SK-N-SH (cell line): ENCODE measurements around the gene RASSF9. TPM values are rescaled to one million over a fixed set of nuclear protein-coding genes. Genes with fewer than 3 reads are reported as not detected.

ENCODE experiments used
- CTCF ChIA-PET: fragments of 300-600, 350-600 bp; formaldehyde crosslinking; extraction: SDS; loops from one replicate; lab custom pipeline; 2021; lab: Yijun Ruan, JAX
- POLR2A ChIA-PET: fragments of 350-600 bp; sonication (Branson Sonifier 250); formaldehyde crosslinking; extraction: SDS; loops from one replicate; lab custom pipeline; 2020; ENCODE audit warnings: antibody characterized with exemption, inconsistent platforms; lab: Yijun Ruan, JAX
- DNase-seq: peaks from one replicate; pipeline ENCODE4 v3.0.0; 2012
- H2AFZ ChIP-seq: fragments of 200-600 bp; sonication (generic); 2 replicates; pipeline ENCODE4 v1.8.1; 2016; ENCODE audit warnings: antibody characterized with exemption, mild to moderate bottlenecking, low read depth
- H3F3A ChIP-seq: fragments of 200-600 bp; sonication (generic); replicated peaks from 2 replicates; pipeline ENCODE3; 2016; ENCODE audit warnings: antibody characterized with exemption, mild to moderate bottlenecking; ENCODE audit not compliant: insufficient read depth
- H3K27ac ChIP-seq, 2 experiments: fragments of 200-500 bp in 1 of 2; fragments of 200-600 bp in 1 of 2; sonication (Bioruptor generic) in 1 of 2; sonication (generic), shearing (Covaris generic) in 1 of 2; 2 replicates each; pipeline versions ENCODE4 v1.5.1 to v1.6.1; 2014 to 2016; ENCODE audit warnings: low read depth in 2 of 2, inconsistent platforms in 1 of 2, low read length in 1 of 2, mild to moderate bottlenecking in 1 of 2, mixed read lengths in 1 of 2
- H3K27me3 ChIP-seq: fragments of 200-600 bp; sonication (generic), shearing (Covaris generic); 2 replicates; pipeline ENCODE4 v1.6.1; 2016; ENCODE audit warnings: mixed run types; ENCODE audit not compliant: insufficient read depth
- H3K36me3 ChIP-seq, 2 experiments: fragments of 200-500 bp in 1 of 2; fragments of 200-600 bp in 1 of 2; sonication (Bioruptor generic) in 1 of 2; sonication (generic) in 1 of 2; replicated peaks in 1 of 2; 2 replicates each; pipeline versions ENCODE3 to v1.5.1; 2014 to 2016; ENCODE audit warnings: low read length in 1 of 2, mild to moderate bottlenecking in 1 of 2; ENCODE audit not compliant: insufficient read depth in 2 of 2, control insufficient read depth in 1 of 2
- H3K4me1 ChIP-seq, 2 experiments: fragments of 200-500 bp in 1 of 2; fragments of 200-600 bp in 1 of 2; sonication (Bioruptor generic) in 1 of 2; sonication (generic), shearing (Covaris generic) in 1 of 2; 2 replicates each; pipeline versions ENCODE4 v1.5.1 to v1.6.1; 2014 to 2016; ENCODE audit warnings: low read depth in 1 of 2, low read length in 1 of 2, mixed run types in 1 of 2; ENCODE audit not compliant: insufficient read depth in 2 of 2, control insufficient read depth in 1 of 2
- H3K4me2 ChIP-seq: fragments of 200-600 bp; sonication (generic), shearing (Covaris generic); 2 replicates; pipeline ENCODE4 v1.6.1; 2017; ENCODE audit warnings: mixed run types
- H3K4me3 ChIP-seq, 2 experiments: fragments of 200-500 bp in 1 of 2; fragments of 200-600 bp in 1 of 2; sonication (Bioruptor generic) in 1 of 2; sonication (generic), shearing (Covaris generic) in 1 of 2; 2 replicates each; pipeline versions ENCODE4 v1.5.1 to v1.8.1; 2014 to 2016; ENCODE audit warnings: low read depth in 2 of 2, inconsistent platforms in 1 of 2, low read length in 1 of 2, mild to moderate bottlenecking in 1 of 2, mixed read lengths in 1 of 2, moderate library complexity in 1 of 2
- H3K79me2 ChIP-seq: fragments of 200-600 bp; sonication (generic); 2 replicates; pipeline ENCODE4 v1.8.1; 2017; ENCODE audit warnings: mild to moderate bottlenecking; ENCODE audit not compliant: insufficient read depth
- H3K9ac ChIP-seq: fragments of 200-600 bp; sonication (generic); 2 replicates; pipeline ENCODE4 v1.6.1; 2017; ENCODE audit warnings: mixed run types
- H3K9me2 ChIP-seq: fragments of 200-600 bp; sonication (generic); 2 replicates; pipeline ENCODE4 v1.6.1; 2017; ENCODE audit warnings: mixed run types
- H3K9me3 ChIP-seq: fragments of 200-600 bp; sonication (generic); 2 replicates; pipeline ENCODE4 v1.6.1; 2017; ENCODE audit warnings: mixed run types, mild to moderate bottlenecking, moderate library complexity
- H4K20me1 ChIP-seq: fragments of 200-600 bp; sonication (generic); 2 replicates; pipeline ENCODE4 v1.6.1; 2017; ENCODE audit warnings: mild to moderate bottlenecking, mixed run types; ENCODE audit not compliant: insufficient read depth
- EP300 ChIP-seq, 2 experiments: IDR thresholded peaks; 2 replicates each; pipeline versions ENCODE4 v1.4.0 to v1.6.1; 2012; ENCODE audit warnings: borderline replicate concordance in 1 of 2, low read depth in 1 of 2, low read length in 1 of 2
- FOXJ3 ChIP-seq: sonication (generic); formaldehyde crosslinking; IDR thresholded peaks from 2 replicates; pipeline ENCODE4 v1.5.1; 2020; ENCODE audit warnings: mild to moderate bottlenecking, missing genetic modification reagents
- MEF2A ChIP-seq: IDR thresholded peaks from 2 replicates; pipeline ENCODE4 v1.4.0; 2012; ENCODE audit warnings: low read depth, borderline replicate concordance
- MXI1 ChIP-seq: IDR thresholded peaks from 2 replicates; pipeline ENCODE4 v1.6.1; 2012; ENCODE audit warnings: mild to moderate bottlenecking, low read depth, low read length, improper control_type of control experiment
- NFIC ChIP-seq: IDR thresholded peaks from 2 replicates; pipeline ENCODE4 v1.4.0; 2012; ENCODE audit warnings: borderline replicate concordance
- NRF1 ChIP-seq: IDR thresholded peaks from 2 replicates; pipeline ENCODE4 v1.6.1; 2012; ENCODE audit warnings: low read depth, mild to moderate bottlenecking, low read length
- POLR2AphosphoS5 ChIP-seq: IDR thresholded peaks from 2 replicates; pipeline ENCODE4 v1.6.1; 2012; ENCODE audit warnings: low read depth, low read length
- RAD21 ChIP-seq: IDR thresholded peaks from 2 replicates; pipeline ENCODE4 v1.6.1; 2012; ENCODE audit warnings: mild to moderate bottlenecking, low read length
- RCOR1 ChIP-seq: fragments of 150-350 bp; IDR thresholded peaks from 2 replicates; pipeline ENCODE4 v1.6.1; 2017; ENCODE audit warnings: antibody characterized with exemption, low read length
- RXRA ChIP-seq: IDR thresholded peaks from 2 replicates; pipeline ENCODE4 v1.4.0; 2012; ENCODE audit warnings: low read depth, mild to moderate bottlenecking, borderline replicate concordance
- SIN3A ChIP-seq: IDR thresholded peaks from 2 replicates; pipeline ENCODE4 v1.6.1; 2012; ENCODE audit warnings: low read depth, mild to moderate bottlenecking, low read length, moderate library complexity, borderline replicate concordance
- SMC3 ChIP-seq: IDR thresholded peaks from 2 replicates; pipeline ENCODE4 v1.6.1; 2012; ENCODE audit warnings: low read depth, low read length, improper control_type of control experiment
- TCF12 ChIP-seq: IDR thresholded peaks from 2 replicates; pipeline ENCODE4 v1.4.0; 2012
- TEAD4 ChIP-seq: IDR thresholded peaks from 2 replicates; pipeline ENCODE4 v1.4.0; 2012; ENCODE audit warnings: mild to moderate bottlenecking, borderline replicate concordance; ENCODE audit not compliant: insufficient read depth
- polyA plus RNA-seq, 3 experiments: library from polyadenylated mRNA; depleted of rRNA; stranded (reverse); fragments of >200 nt; gene quantifications; 2 replicates each; pipeline ENCODE4 v1.2.3, GENCODE V29; 2012
- TF ChIP-seq, protein P1 (sequence below): IDR thresholded peaks from 2 replicates; pipeline ENCODE4; 2012
- TF ChIP-seq, protein P2 (sequence below): IDR thresholded peaks from 2 replicates; pipeline ENCODE4 v1.4.0; 2012; ENCODE audit warnings: low read depth, borderline replicate concordance
- TF ChIP-seq, protein P3 (sequence below): IDR thresholded peaks from 2 replicates; pipeline ENCODE4 v1.6.1; 2012; ENCODE audit warnings: mild to moderate bottlenecking, low read depth, low read length, moderate library complexity
- TF ChIP-seq, protein P4 (sequence below): IDR thresholded peaks from 2 replicates; pipeline ENCODE4 v1.4.0; 2012; ENCODE audit warnings: low read depth

The RASSF9 gene
- polyA plus RNA-seq, 1 of the 3 experiments (the other 2 are of a cell fraction), result 0.21 TPM

DNA sequence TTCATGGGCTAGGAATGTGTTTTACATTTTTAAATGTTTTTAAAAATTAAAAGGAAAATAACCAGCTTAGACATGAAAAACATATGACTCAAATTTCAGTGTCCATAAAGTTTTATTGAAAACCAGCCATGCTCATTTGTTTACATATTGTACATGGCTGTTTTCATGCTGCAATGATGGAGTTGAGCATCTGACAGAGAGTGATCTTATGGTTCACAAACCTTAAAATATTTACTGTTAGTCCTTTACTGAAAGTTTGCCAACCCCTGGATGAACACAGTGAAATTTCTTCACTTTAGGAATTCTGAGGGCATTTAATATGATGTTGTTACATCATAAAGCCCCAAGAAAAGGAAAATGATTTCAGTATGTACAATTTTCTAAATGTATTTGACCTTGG lies 16.1 kb downstream of the RASSF9 start (continued):
- TF ChIP-seq MXI1 (no peak), SMC3 (no peak), EP300 (IDR thresholded peaks at IDR 0.05; ENCODE audit: borderline replicate concordance in 1 of 2, low read depth in 1 of 2, low read length in 1 of 2) (no peak), RAD21 (no peak), MEF2A (no peak), RCOR1 (no peak), SIN3A (no peak), FOXJ3 (CRISPR knock-in tag) (no peak), NRF1 (no peak), TCF12 (no peak)
- TF ChIP-seq, protein P1, sequence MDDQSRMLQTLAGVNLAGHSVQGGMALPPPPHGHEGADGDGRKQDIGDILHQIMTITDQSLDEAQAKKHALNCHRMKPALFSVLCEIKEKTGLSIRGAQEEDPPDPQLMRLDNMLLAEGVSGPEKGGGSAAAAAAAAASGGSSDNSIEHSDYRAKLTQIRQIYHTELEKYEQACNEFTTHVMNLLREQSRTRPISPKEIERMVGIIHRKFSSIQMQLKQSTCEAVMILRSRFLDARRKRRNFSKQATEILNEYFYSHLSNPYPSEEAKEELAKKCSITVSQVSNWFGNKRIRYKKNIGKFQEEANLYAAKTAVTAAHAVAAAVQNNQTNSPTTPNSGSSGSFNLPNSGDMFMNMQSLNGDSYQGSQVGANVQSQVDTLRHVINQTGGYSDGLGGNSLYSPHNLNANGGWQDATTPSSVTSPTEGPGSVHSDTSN, result no peak
- TF ChIP-seq, protein P2, sequence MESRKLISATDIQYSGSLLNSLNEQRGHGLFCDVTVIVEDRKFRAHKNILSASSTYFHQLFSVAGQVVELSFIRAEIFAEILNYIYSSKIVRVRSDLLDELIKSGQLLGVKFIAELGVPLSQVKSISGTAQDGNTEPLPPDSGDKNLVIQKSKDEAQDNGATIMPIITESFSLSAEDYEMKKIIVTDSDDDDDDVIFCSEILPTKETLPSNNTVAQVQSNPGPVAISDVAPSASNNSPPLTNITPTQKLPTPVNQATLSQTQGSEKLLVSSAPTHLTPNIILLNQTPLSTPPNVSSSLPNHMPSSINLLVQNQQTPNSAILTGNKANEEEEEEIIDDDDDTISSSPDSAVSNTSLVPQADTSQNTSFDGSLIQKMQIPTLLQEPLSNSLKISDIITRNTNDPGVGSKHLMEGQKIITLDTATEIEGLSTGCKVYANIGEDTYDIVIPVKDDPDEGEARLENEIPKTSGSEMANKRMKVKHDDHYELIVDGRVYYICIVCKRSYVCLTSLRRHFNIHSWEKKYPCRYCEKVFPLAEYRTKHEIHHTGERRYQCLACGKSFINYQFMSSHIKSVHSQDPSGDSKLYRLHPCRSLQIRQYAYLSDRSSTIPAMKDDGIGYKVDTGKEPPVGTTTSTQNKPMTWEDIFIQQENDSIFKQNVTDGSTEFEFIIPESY, result no peak

DNA sequence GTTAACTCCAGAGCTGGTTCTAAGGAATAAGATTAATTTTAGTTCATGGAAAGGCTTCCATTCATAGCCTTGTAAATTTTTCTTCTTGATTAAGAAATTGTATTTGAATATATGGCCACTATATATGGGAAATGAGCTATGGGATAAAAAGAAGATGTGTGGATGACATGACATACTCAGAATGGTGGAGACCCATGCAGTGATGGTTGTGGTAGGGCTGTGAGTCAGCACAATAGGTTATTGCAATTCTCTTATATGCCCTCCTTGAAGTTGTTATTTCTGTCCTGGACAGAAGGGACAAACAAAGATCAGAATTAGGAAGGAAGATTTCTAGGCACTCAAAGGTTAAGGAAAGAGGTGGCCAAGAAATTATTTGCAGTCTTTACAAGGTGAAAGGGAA lies 21.5 kb downstream of the RASSF9 start:
- POLR2A ChIA-PET, result no interaction called here
- DNase-seq, result no peak
- Histone ChIP-seq H2AFZ (0 out of 2 replicates have a peak overlapping the region, but pooled peaks have one; percentile 2), H3K9ac (no peak overlapping the region), H3K27ac (no peak overlapping the region), H3K4me2 (no peak overlapping the region), H4K20me1 (no peaks in the 10 kb centered on the region), H3F3A (no peaks in the 10 kb centered on the region), H3K9me2 (no peaks in the 10 kb centered on the region), H3K27me3 (no peaks in the 10 kb centered on the region), H3K79me2 (no peaks in the 10 kb centered on the region), H3K9me3 (no peaks in the 10 kb centered on the region), H3K36me3 (no peaks in the 10 kb centered on the region), H3K4me1 (no peaks in the 10 kb centered on the region), H3K4me3 (no peak overlapping the region)
- CTCF ChIA-PET, result interaction anchor here (1.2 kb wide), 1 partner anchor 52 kb away, joined by 4 read pairs; no protein-coding TSS in a partner anchor
- TF ChIP-seq NFIC (no peak), SMC3 (no peak), RAD21 (no peak), TEAD4 (no peak), RXRA (no peak), SIN3A (no peak), POLR2AphosphoS5 (no peak), MXI1 (no peak)
- TF ChIP-seq, protein P3, sequence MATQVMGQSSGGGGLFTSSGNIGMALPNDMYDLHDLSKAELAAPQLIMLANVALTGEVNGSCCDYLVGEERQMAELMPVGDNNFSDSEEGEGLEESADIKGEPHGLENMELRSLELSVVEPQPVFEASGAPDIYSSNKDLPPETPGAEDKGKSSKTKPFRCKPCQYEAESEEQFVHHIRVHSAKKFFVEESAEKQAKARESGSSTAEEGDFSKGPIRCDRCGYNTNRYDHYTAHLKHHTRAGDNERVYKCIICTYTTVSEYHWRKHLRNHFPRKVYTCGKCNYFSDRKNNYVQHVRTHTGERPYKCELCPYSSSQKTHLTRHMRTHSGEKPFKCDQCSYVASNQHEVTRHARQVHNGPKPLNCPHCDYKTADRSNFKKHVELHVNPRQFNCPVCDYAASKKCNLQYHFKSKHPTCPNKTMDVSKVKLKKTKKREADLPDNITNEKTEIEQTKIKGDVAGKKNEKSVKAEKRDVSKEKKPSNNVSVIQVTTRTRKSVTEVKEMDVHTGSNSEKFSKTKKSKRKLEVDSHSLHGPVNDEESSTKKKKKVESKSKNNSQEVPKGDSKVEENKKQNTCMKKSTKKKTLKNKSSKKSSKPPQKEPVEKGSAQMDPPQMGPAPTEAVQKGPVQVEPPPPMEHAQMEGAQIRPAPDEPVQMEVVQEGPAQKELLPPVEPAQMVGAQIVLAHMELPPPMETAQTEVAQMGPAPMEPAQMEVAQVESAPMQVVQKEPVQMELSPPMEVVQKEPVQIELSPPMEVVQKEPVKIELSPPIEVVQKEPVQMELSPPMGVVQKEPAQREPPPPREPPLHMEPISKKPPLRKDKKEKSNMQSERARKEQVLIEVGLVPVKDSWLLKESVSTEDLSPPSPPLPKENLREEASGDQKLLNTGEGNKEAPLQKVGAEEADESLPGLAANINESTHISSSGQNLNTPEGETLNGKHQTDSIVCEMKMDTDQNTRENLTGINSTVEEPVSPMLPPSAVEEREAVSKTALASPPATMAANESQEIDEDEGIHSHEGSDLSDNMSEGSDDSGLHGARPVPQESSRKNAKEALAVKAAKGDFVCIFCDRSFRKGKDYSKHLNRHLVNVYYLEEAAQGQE, result no peak
- TF ChIP-seq, protein P4, sequence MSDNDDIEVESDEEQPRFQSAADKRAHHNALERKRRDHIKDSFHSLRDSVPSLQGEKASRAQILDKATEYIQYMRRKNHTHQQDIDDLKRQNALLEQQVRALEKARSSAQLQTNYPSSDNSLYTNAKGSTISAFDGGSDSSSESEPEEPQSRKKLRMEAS, result no peak
